Endothelial cell of umbilical vein (primary cell): Measurements from ENCODE around the gene DSCAML1. TPM values are rescaled to one million over a fixed set of nuclear protein-coding genes. Genes with fewer than 3 reads are reported as not detected.

Experiments
- BruUV-seq: library from RNA; stranded (reverse); fragments of 400-500 nt; replicated peaks from 2 replicates; lab custom pipeline; 2021; lab: Mats Ljungman, UMichigan
- CTCF ChIA-PET: fragments of 300-600, 350-600 bp; sonication (Branson Sonifier 250); formaldehyde crosslinking; loops from one replicate; lab custom pipeline; 2021; ENCODE audit warnings: antibody characterized with exemption, inconsistent platforms; lab: Charles Lee
- POLR2A ChIA-PET: fragments of 300-600, 350-600 bp; sonication (Branson Sonifier 250); formaldehyde crosslinking; loops from one replicate; lab custom pipeline; 2021; ENCODE audit warnings: antibody characterized with exemption, inconsistent platforms; lab: Charles Lee
- DNase-seq: peaks from one replicate; pipeline ENCODE4 v3.0.0-alpha.2; 2011; ENCODE audit warnings: low read depth, low spot score
- FAIRE-seq: peaks from 2 replicates; lab custom pipeline; 2011; peaks lifted over from hg19 to GRCh38; lab: Jason Lieb, UNC
- H2AFZ ChIP-seq: 2 replicates; pipeline ENCODE4 v1.6.0; 2012; ENCODE audit warnings: low read depth, low read length, control low read depth, inconsistent platforms
- H3K27ac ChIP-seq: 2 replicates; pipeline ENCODE4 v1.5.1; 2011; ENCODE audit warnings: low read depth, mild to moderate bottlenecking, control low read depth, low read length, moderate library complexity; ENCODE audit not compliant: insufficient read depth
- H3K27me3 ChIP-seq, 2 experiments: 2 replicates each; pipeline versions ENCODE4 v1.6.0 to v1.6.1; 2011; ENCODE audit warnings: low read length in 2 of 2, mixed read lengths in 1 of 2; ENCODE audit not compliant: control insufficient read depth in 2 of 2, insufficient read depth in 2 of 2
- H3K36me3 ChIP-seq, 2 experiments: 2 replicates in 1 of 2; 3 replicates in 1 of 2; pipeline ENCODE4 v1.5.1; 2011; ENCODE audit warnings: low read length in 2 of 2, mild to moderate bottlenecking in 1 of 2, moderate library complexity in 1 of 2; ENCODE audit not compliant: control insufficient read depth in 2 of 2, insufficient read depth in 2 of 2; ENCODE audit errors: extremely low read depth in 1 of 2
- H3K4me1 ChIP-seq: 3 replicates; pipeline ENCODE4 v1.5.1; 2011; ENCODE audit warnings: mild to moderate bottlenecking, low read length; ENCODE audit not compliant: control insufficient read depth, insufficient read depth; ENCODE audit errors: extremely low read depth
- H3K4me2 ChIP-seq: 2 replicates; pipeline ENCODE4 v1.6.1; 2011; ENCODE audit warnings: low read length, control low read depth, mixed read lengths; ENCODE audit not compliant: insufficient read depth
- H3K4me3 ChIP-seq, 3 experiments: fragments of 200-600 bp in 1 of 3; sonication (generic), shearing (Covaris generic) in 1 of 3; replicated peaks in 1 of 3; 2 replicates each; pipeline ENCODE4 v1.5.1; 2011 to 2016; ENCODE audit warnings: control low read depth in 3 of 3, low read length in 3 of 3, mild to moderate bottlenecking in 2 of 3, inconsistent platforms in 1 of 3, low read depth in 1 of 3, moderate library complexity in 1 of 3; ENCODE audit not compliant: insufficient read depth in 1 of 3
- H3K79me2 ChIP-seq: 2 replicates; pipeline ENCODE4 v1.6.0; 2012; ENCODE audit warnings: low read length, inconsistent platforms; ENCODE audit not compliant: control insufficient read depth, insufficient read depth
- H3K9ac ChIP-seq: replicated peaks from 2 replicates; pipeline ENCODE3; 2011; ENCODE audit warnings: low read length, control low read depth; ENCODE audit not compliant: insufficient read depth; ENCODE audit errors: extremely low read depth
- H3K9me1 ChIP-seq: replicated peaks from 3 replicates; pipeline ENCODE4 v1.6.0; 2011; ENCODE audit warnings: mild to moderate bottlenecking, low read length; ENCODE audit not compliant: control insufficient read depth, insufficient read depth; ENCODE audit errors: extremely low read depth
- H3K9me3 ChIP-seq: replicated peaks from 2 replicates; pipeline ENCODE4 v1.5.1; 2012; ENCODE audit warnings: low read length, inconsistent platforms; ENCODE audit not compliant: control insufficient read depth, insufficient read depth
- H4K20me1 ChIP-seq: replicated peaks from 2 replicates; pipeline ENCODE3; 2011; ENCODE audit warnings: mild to moderate bottlenecking, low read length; ENCODE audit not compliant: control insufficient read depth, insufficient read depth; ENCODE audit errors: extremely low read depth
- CTCF ChIP-seq, 2 donors: IDR thresholded peaks; 1 replicate in 1 of 2; 2 replicates in 1 of 2; pipeline ENCODE4 v1.5.1; 2011; ENCODE audit warnings: low read length in 2 of 2, mild to moderate bottlenecking in 2 of 2, moderate library complexity in 2 of 2, control low read depth in 1 of 2, inconsistent platforms in 1 of 2, low read depth in 1 of 2; ENCODE audit not compliant: insufficient read depth in 1 of 2; ENCODE audit errors: extremely low read depth in 1 of 2
- EZH2 ChIP-seq: IDR thresholded peaks from 2 replicates; pipeline ENCODE4 v1.6.1; 2012; ENCODE audit warnings: borderline replicate concordance, low read depth, mild to moderate bottlenecking, moderate library complexity, low read length, inconsistent platforms; ENCODE audit not compliant: severe bottlenecking
- GATA2 ChIP-seq: IDR thresholded peaks from 2 replicates; pipeline ENCODE4 v1.7.0; 2011; ENCODE audit warnings: low read depth, mild to moderate bottlenecking, moderate library complexity, mixed read lengths, low read length; ENCODE audit not compliant: insufficient read length, insufficient read depth
- JUN ChIP-seq: IDR thresholded peaks from 2 replicates; pipeline ENCODE4 v1.6.1; 2011; ENCODE audit warnings: borderline replicate concordance, low read depth; ENCODE audit not compliant: insufficient read length, insufficient read depth
- MAX ChIP-seq: IDR thresholded peaks from 2 replicates; pipeline ENCODE4 v1.6.1; 2011; ENCODE audit not compliant: insufficient read depth, insufficient read length
- POLR2A ChIP-seq: IDR thresholded peaks from 2 replicates; pipeline ENCODE4 v1.6.1; 2012; ENCODE audit warnings: low read depth, mild to moderate bottlenecking, control low read depth, low read length
- POLR2AphosphoS5 ChIP-seq: IDR thresholded peaks from 2 replicates; pipeline ENCODE4 v1.6.1; 2012; ENCODE audit warnings: low read depth, mild to moderate bottlenecking, control low read depth, low read length, moderate library complexity; ENCODE audit not compliant: insufficient read depth
- dilution Hi-C: fragments of 300-500 bp; cut with MboI; formaldehyde crosslinking; loops from one replicate; pipeline ENCODE4 v1.15.0; 2019; ENCODE audit warnings: low sequenced_read_pairs; ENCODE audit not compliant: extremely low pct_ligation_motif_present
- intact Hi-C: fragments of 100-400 bp; cut with micrococcal nuclease; formaldehyde crosslinking; loops from one replicate; pipeline ENCODE4 v1.10.0; 2022
- polyA plus RNA-seq, 4 experiments: library from polyadenylated mRNA; depleted of rRNA in 3 of 4; stranded (reverse) in 3 of 4; unstranded in 1 of 4; fragments of >200 nt; gene quantifications; 2 replicates each; pipeline versions ENCODE4 v1.2.1 to v1.2.3, GENCODE V29; 2011 to 2012; ENCODE audit warnings: missing spikeins in 1 of 4
- total RNA-seq: library from RNA; stranded (reverse); gene quantifications from 2 replicates; pipeline ENCODE4 v1.2.3, GENCODE V29; 2021

The DSCAML1 gene
- total and polyA plus RNA-seq, 2 donors (not counting 3 experiments of a cell fraction or from before 2014, with no cell fraction given), result not detected

- intact Hi-C loops (no loop called here), dilution Hi-C loops (no loop called here)
- no peak overlapping the region for H3K9ac ChIP-seq
- no peaks in the 10 kb centered on the region for H3K9me1 ChIP-seq
- no peak for DNase-seq
- H3K79me2 ChIP-seq, result no peaks in the 10 kb centered on the region
- no peak overlapping the region for H3K4me3 ChIP-seq
- H3K4me1 ChIP-seq, result no peaks in the 10 kb centered on the region
- no peak overlapping the region for H3K27ac ChIP-seq
- ChIA-PET POLR2A (no interaction called here), CTCF (interaction anchor here (1.0 kb wide), 1 partner anchor 290 kb away, joined by 3 read pairs; no protein-coding TSS in a partner anchor)
- TF ChIP-seq MAX, result no peak
- no peak for TF ChIP-seq GATA2
- TF ChIP-seq JUN, result no peak
- no peak overlapping the region for H3K4me2 ChIP-seq
- no peaks in the 10 kb centered on the region for H3K9me3 ChIP-seq
- BruUV-seq, result no TSS peak
- no peak for FAIRE-seq
- H3K36me3 ChIP-seq, result no peaks in the 10 kb centered on the region
- H4K20me1 ChIP-seq, result no peaks in the 10 kb centered on the region
- H2AFZ ChIP-seq, result no peak overlapping the region
- peaks cover 2% of the 10 kb centered on the region in 2 experiments for H3K27me3 ChIP-seq
These were observed 81.2 kb downstream of the DSCAML1 start for GRCh38 chr11:117715801-117716200.

GRCh38 chr11:117713538-117713991 lies 83.5 kb downstream of the DSCAML1 start:
- no peak overlapping the region for H3K4me2 ChIP-seq
- FAIRE-seq (no peak), DNase-seq (no peak)
- H3K4me1 ChIP-seq, result no peaks in the 10 kb centered on the region
- dilution Hi-C loops, result no loop called here
- no peak overlapping the region for H3K9ac ChIP-seq
- ChIA-PET POLR2A (no interaction called here), CTCF (no interaction called here)
- H3K36me3 ChIP-seq, result no peaks in the 10 kb centered on the region
- no peak overlapping the region for H2AFZ ChIP-seq
- no peak overlapping the region for H3K27ac ChIP-seq
- no peak overlapping the region for H3K4me3 ChIP-seq
- no peaks in the 10 kb centered on the region for H4K20me1 ChIP-seq
- intact Hi-C loops, result no loop called here
- H3K9me1 ChIP-seq, result no peaks in the 10 kb centered on the region
- no peaks in the 10 kb centered on the region for H3K27me3 ChIP-seq
- BruUV-seq, result no TSS peak
- no peak for TF ChIP-seq MAX
- no peak for TF ChIP-seq EZH2
- no peak for TF ChIP-seq JUN
- no peak for TF ChIP-seq CTCF (IDR thresholded peaks at IDR 0.05; ENCODE audit: extremely low read depth in 1 of 2, insufficient read depth in 1 of 2, low read depth in 1 of 2, low read length in 2 of 2)
- no peak for TF ChIP-seq POLR2A
- TF ChIP-seq POLR2AphosphoS5, result no peak
- no peaks in the 10 kb centered on the region for H3K79me2 ChIP-seq
- no peaks in the 10 kb centered on the region for H3K9me3 ChIP-seq
